H1 (cell line): ENCODE results near the gene PTPRG. TPM values are rescaled to one million over a fixed set of nuclear protein-coding genes. Genes with fewer than 3 reads are reported as not detected.

Source experiments
- ATF3 ChIP-seq: IDR thresholded peaks from 2 replicates; pipeline ENCODE4 v1.6.1; 2011; ENCODE audit warnings: low read depth, mild to moderate bottlenecking, low read length; ENCODE audit not compliant: insufficient read depth
- CHD7 ChIP-seq: fragments of 300-600 bp; sonication (generic); IDR thresholded peaks from 2 replicates; pipeline ENCODE4 v1.7.1; 2012; ENCODE audit warnings: low read length, moderate library complexity, mild to moderate bottlenecking, inconsistent platforms; ENCODE audit not compliant: insufficient replicate concordance
- CTCF ChIP-seq, 3 experiments: IDR thresholded peaks; 1 replicate in 2 of 3; 2 replicates in 1 of 3; pipeline versions ENCODE4 v1.5.1 to v1.6.1; 2011; ENCODE audit warnings: low read length in 3 of 3, mild to moderate bottlenecking in 3 of 3, inconsistent platforms in 2 of 3, low read depth in 1 of 3, moderate library complexity in 1 of 3; ENCODE audit not compliant: insufficient read depth in 1 of 3; ENCODE audit errors: control extremely low read depth in 1 of 3
- EZH2 ChIP-seq: fragments of 200-600 bp; sonication (generic); IDR thresholded peaks from 2 replicates; pipeline ENCODE4 v1.7.1; 2012; ENCODE audit warnings: low read depth, mild to moderate bottlenecking, moderate library complexity, low read length, inconsistent platforms; ENCODE audit not compliant: severe bottlenecking
- KDM5A ChIP-seq: fragments of 200-600 bp; IDR thresholded peaks from 2 replicates; pipeline ENCODE4 v1.7.1; 2012; ENCODE audit warnings: mild to moderate bottlenecking, low read length, inconsistent platforms, mixed read lengths
- PHF8 ChIP-seq: fragments of 200-600 bp; sonication (generic); conservative IDR thresholded peaks from 2 replicates; pipeline ENCODE4 v1.7.1; 2012; ENCODE audit warnings: low read depth, mild to moderate bottlenecking, inconsistent platforms, low read length, moderate library complexity
- SP4 ChIP-seq: IDR thresholded peaks from 2 replicates; pipeline ENCODE4 v1.6.1; 2012; ENCODE audit warnings: low read length, inconsistent platforms
- SUZ12 ChIP-seq: fragments of 200-600 bp; sonication (generic); IDR thresholded peaks from 2 replicates; pipeline ENCODE4 v1.6.1; 2012; ENCODE audit warnings: mild to moderate bottlenecking, inconsistent platforms, low read length, moderate library complexity, mixed read lengths
- TEAD4 ChIP-seq: IDR thresholded peaks from 2 replicates; pipeline ENCODE4 v1.6.1; 2012; ENCODE audit warnings: low read depth, low read length, inconsistent platforms, mixed read lengths
- polyA plus RNA-seq, 7 experiments: library from polyadenylated mRNA; depleted of rRNA in 3 of 7; stranded (reverse) in 5 of 7; unstranded in 2 of 7; fragments of >200 nt in 5 of 7; fragments of 200-250 nt in 2 of 7; gene quantifications; 1 replicate in 5 of 7; 2 replicates in 1 of 7; 4 replicates in 1 of 7; pipeline versions ENCODE4 v1.2.1 to v1.2.3, GENCODE V29; 2011 to 2013; ENCODE audit warnings: missing spikeins in 2 of 7, mixed read lengths in 2 of 7
- total RNA-seq: library from RNA; stranded (reverse); fragmentation: NEBNext Ultra II Directional; extraction: Animal tissue kit (Norgen Biotek cat#: 25700); gene quantifications from 2 replicates; pipeline ENCODE4 v1.2.1, GENCODE V29; 2021

The PTPRG gene
- total and polyA plus RNA-seq, 2 of the 8 experiments (the other 6 are each of a cell fraction or from before 2014, with no cell fraction given), result 23.3 to 96.2 TPM

- no peak for TF ChIP-seq CHD7
- TF ChIP-seq SP4, result no peak
- no peak for TF ChIP-seq KDM5A
- TF ChIP-seq PHF8, result no peak
- TF ChIP-seq TEAD4, result no peak
- TF ChIP-seq SUZ12, result no peak
- TF ChIP-seq CTCF (IDR thresholded peaks at IDR 0.05; ENCODE audit: control extremely low read depth in 1 of 3, insufficient read depth in 1 of 3, low read depth in 1 of 3, low read length in 3 of 3), result no peak
- no peak for TF ChIP-seq ATF3
- TF ChIP-seq EZH2, result no peak
Measured at GRCh38 chr3:62022312-62022711, 460.9 kb downstream of the PTPRG start (continued).
